Osteoblast (primary cell): ENCODE measurements around the gene CEP152. TPM values are rescaled to one million over a fixed set of nuclear protein-coding genes. Genes with fewer than 3 reads are reported as not detected.

Experiments
- DNase-seq: peaks from one replicate; pipeline ENCODE4 v3.0.0; 2011; ENCODE audit warnings: low spot score, mixed read lengths; ENCODE audit not compliant: insufficient read length; ENCODE audit errors: missing footprints
- H2AFZ ChIP-seq: 2 replicates; pipeline ENCODE4 v1.6.0; 2011; ENCODE audit warnings: mild to moderate bottlenecking, low read length
- H3K27ac ChIP-seq: 2 replicates; pipeline ENCODE4 v1.5.1; 2011; ENCODE audit warnings: mild to moderate bottlenecking, low read depth, low read length, moderate library complexity
- H3K27me3 ChIP-seq: 2 replicates; pipeline ENCODE4 v1.6.0; 2012; ENCODE audit warnings: mild to moderate bottlenecking, control low read depth, inconsistent platforms, low read length, moderate library complexity; ENCODE audit not compliant: insufficient read depth
- H3K36me3 ChIP-seq: 2 replicates; pipeline ENCODE4 v1.5.1; 2011; ENCODE audit warnings: mild to moderate bottlenecking, low read length, control low read depth, moderate library complexity; ENCODE audit not compliant: insufficient read depth
- H3K4me1 ChIP-seq: 2 replicates; pipeline ENCODE4 v1.5.1; 2011; ENCODE audit warnings: mild to moderate bottlenecking, low read length, control low read depth, moderate library complexity; ENCODE audit not compliant: insufficient read depth
- H3K4me2 ChIP-seq: 2 replicates; pipeline ENCODE4 v1.6.0; 2011; ENCODE audit warnings: mild to moderate bottlenecking, low read length; ENCODE audit not compliant: insufficient read depth
- H3K4me3 ChIP-seq: fragments of 200-600 bp; sonication (generic); 3 replicates; pipeline ENCODE4 v1.5.1; 2012; ENCODE audit warnings: mild to moderate bottlenecking, low read length, inconsistent platforms; ENCODE audit not compliant: insufficient read depth
- H3K79me2 ChIP-seq: 2 replicates; pipeline ENCODE4 v1.6.0; 2012; ENCODE audit warnings: mild to moderate bottlenecking, low read length, control low read depth, inconsistent platforms; ENCODE audit not compliant: insufficient read depth
- H3K9me3 ChIP-seq: 2 replicates; pipeline ENCODE4 v1.5.1; 2011; ENCODE audit warnings: low read depth, low read length, control low read depth
- H4K20me1 ChIP-seq: 2 replicates; pipeline ENCODE4 v1.6.0; 2012; ENCODE audit warnings: mild to moderate bottlenecking, low read length, control low read depth; ENCODE audit not compliant: insufficient read depth
- total RNA-seq: library from RNA; depleted of rRNA; stranded (reverse); fragments of >200 nt; gene quantifications from 2 replicates; pipeline ENCODE4 v1.2.3, GENCODE V29; 2012
- TF ChIP-seq, protein P1 (sequence below): IDR thresholded peaks from 2 replicates; pipeline ENCODE4 v1.5.1; 2011; ENCODE audit warnings: mild to moderate bottlenecking, low read depth, low read length, moderate library complexity; ENCODE audit errors: extremely low read depth

The CEP152 gene
- total RNA-seq, 1 donor: 4.3 TPM

DNA sequence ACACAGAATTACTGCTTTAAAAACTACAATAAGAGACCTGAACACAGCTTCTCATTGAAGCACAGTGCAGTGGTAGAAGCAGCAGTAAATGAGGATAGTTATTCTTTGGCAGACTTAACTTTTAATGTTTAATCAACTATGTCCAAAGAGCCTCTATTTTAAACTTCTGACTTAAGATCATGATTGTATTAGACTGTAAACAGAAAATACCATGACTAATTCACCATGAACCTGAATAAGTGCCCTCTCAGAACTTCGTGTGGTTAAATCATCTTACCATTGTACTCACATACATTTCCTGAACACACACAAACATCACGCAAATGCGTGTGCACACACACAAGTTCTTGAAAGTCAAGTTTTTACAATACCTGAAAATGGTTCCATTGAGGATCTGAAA, 13.9 kb downstream of the CEP152 start:
- H3K9me3 ChIP-seq: no peaks in the 10 kb centered on the region
- H3K4me2 ChIP-seq: peak overlapping the region; percentile 67
- H4K20me1 ChIP-seq: no peaks in the 10 kb centered on the region
- no peak overlapping the region for H3K4me3 ChIP-seq
- no peaks in the 10 kb centered on the region for H3K36me3 ChIP-seq
- no peak for DNase-seq
- peak overlapping the region; percentile 57 for H2AFZ ChIP-seq
- TF ChIP-seq, protein P1, sequence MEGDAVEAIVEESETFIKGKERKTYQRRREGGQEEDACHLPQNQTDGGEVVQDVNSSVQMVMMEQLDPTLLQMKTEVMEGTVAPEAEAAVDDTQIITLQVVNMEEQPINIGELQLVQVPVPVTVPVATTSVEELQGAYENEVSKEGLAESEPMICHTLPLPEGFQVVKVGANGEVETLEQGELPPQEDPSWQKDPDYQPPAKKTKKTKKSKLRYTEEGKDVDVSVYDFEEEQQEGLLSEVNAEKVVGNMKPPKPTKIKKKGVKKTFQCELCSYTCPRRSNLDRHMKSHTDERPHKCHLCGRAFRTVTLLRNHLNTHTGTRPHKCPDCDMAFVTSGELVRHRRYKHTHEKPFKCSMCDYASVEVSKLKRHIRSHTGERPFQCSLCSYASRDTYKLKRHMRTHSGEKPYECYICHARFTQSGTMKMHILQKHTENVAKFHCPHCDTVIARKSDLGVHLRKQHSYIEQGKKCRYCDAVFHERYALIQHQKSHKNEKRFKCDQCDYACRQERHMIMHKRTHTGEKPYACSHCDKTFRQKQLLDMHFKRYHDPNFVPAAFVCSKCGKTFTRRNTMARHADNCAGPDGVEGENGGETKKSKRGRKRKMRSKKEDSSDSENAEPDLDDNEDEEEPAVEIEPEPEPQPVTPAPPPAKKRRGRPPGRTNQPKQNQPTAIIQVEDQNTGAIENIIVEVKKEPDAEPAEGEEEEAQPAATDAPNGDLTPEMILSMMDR: no peak
- peak overlapping the region; percentile 17 for H3K27ac ChIP-seq
- no peaks in the 10 kb centered on the region for H3K27me3 ChIP-seq
- H3K79me2 ChIP-seq: peaks cover 30% of the 10 kb centered on the region
- H3K4me1 ChIP-seq: peaks cover 25% of the 10 kb centered on the region

DNA sequence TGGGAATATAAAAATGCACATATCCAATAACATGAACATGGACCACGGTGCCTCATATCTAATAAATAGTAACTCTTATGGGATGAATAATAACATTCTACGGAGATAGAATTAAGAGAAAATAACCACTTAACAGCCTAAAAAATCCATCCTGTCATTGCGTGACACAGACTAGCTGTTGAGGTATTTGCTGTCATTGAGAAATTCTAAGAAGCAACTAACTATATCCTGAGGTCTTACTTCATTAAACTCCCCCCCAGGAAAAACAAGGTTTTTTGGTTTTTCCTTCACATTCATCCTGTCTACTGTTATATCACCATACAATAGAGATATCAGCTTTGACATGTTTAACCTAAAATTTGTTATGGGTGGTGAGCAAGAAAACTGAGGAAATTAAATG, 14.3 kb downstream of the CEP152 start:
- Histone ChIP-seq H3K4me1 (peaks cover 25% of the 10 kb centered on the region), H3K79me2 (peaks cover 27% of the 10 kb centered on the region), H3K4me2 (peak overlapping the region; percentile 67), H2AFZ (no peak overlapping the region), H3K4me3 (no peak overlapping the region), H3K9me3 (no peaks in the 10 kb centered on the region), H4K20me1 (no peaks in the 10 kb centered on the region), H3K27me3 (no peaks in the 10 kb centered on the region), H3K27ac (peak overlapping the region; percentile 17), H3K36me3 (no peaks in the 10 kb centered on the region)
- TF ChIP-seq, protein P1: no peak
- DNase-seq: no peak

- TF ChIP-seq, protein P1: no peak
- H3K27ac ChIP-seq: no peak overlapping the region
- no peaks in the 10 kb centered on the region for H3K9me3 ChIP-seq
Observed at GRCh38 chr15:48795901-48796300, 15.0 kb downstream of the CEP152 start.

GRCh38 chr15:48794697-48795134, 16.2 kb downstream of the CEP152 start:
- TF ChIP-seq, protein P1: no peak
- no peak for DNase-seq
- H3K4me1 ChIP-seq: peaks cover 25% of the 10 kb centered on the region
- H4K20me1 ChIP-seq: no peaks in the 10 kb centered on the region
- peak overlapping the region; percentile 34 for H3K4me2 ChIP-seq
- H2AFZ ChIP-seq: peak overlapping the region; percentile 81
- no peaks in the 10 kb centered on the region for H3K9me3 ChIP-seq
- no peaks in the 10 kb centered on the region for H3K36me3 ChIP-seq
- peak overlapping the region; percentile 25 for H3K27ac ChIP-seq
- H3K27me3 ChIP-seq: no peaks in the 10 kb centered on the region
- H3K4me3 ChIP-seq: no peak overlapping the region
- peaks cover 11% of the 10 kb centered on the region for H3K79me2 ChIP-seq

More at GRCh38 chr15:48795901-48796300, 15.0 kb downstream of the CEP152 start:
- H3K4me3 ChIP-seq: no peak overlapping the region
- no peak overlapping the region for H3K4me2 ChIP-seq
- H3K79me2 ChIP-seq: peaks cover 22% of the 10 kb centered on the region
- no peak for DNase-seq
- H4K20me1 ChIP-seq: no peaks in the 10 kb centered on the region
- no peaks in the 10 kb centered on the region for H3K27me3 ChIP-seq
- H3K36me3 ChIP-seq: no peaks in the 10 kb centered on the region
- H3K4me1 ChIP-seq: peaks cover 25% of the 10 kb centered on the region
- no peak overlapping the region for H2AFZ ChIP-seq
